ENCODE data around the gene RELN.
"Not testable (repeated sequence)": the region's sequence is repeated elsewhere in the genome, so short reads cannot be mapped to it uniquely, and the experiment has no call there.

Gene RELN

DNA sequence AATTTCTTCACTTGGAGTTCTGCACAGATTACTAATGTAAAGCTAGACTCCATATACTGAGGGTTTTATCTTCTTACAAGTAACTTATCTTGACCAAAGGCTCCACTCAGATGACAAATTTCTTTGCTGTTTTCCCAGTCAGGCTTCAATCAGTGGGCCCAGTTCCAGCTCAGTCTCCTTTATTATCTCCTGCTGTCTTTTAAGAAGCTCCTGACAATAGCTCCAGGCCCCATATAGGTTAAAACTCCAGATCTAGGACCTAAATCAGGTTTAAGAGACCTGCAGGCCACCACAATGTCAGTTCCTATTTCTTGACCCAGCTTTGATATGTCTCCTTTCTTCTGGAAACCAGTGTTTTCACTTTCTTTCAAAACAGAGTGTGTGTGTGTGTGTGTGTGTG, 165.2 kb downstream of the RELN start:
- DNase-seq: no peak

DNA sequence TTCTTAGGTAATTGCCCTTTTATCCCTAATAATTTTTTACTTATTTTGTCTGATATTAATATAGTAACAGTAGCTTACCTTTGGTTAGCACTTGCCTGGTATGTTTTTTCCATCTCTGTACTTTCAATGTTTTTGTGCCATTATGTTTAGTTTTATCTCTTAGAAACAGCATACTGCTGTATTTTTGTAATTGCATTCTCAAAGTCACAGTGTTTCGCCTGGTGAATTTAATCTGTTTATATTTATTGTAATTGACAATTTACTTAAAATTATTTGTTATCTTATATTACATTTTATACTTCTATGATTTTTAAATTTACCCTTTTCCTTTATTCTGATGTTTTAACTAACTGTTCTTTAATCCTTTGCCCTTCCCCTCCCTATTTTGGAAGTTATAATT, 166.4 kb downstream of the RELN start:
- DNase-seq: no peak

DNA sequence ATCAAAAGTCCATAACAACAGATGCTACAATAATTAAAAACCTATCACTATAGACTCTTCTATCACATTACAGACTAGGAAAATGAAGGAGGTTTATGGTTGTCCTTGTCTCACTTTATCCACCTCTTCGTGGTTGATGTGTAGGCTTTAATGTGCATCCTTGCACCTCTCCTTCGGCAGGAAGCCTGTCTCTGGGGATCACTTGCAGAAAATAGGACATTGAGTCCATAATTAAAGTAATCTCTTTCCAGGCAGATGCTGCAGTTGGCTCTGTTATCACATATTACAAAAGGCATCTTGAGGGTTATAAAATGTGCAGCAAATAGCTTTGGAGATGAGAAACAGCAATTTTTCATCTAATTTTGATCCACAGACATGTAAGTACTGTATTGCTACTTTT, 168.4 kb downstream of the RELN start:
- peak; percentile 3 for DNase-seq

DNA sequence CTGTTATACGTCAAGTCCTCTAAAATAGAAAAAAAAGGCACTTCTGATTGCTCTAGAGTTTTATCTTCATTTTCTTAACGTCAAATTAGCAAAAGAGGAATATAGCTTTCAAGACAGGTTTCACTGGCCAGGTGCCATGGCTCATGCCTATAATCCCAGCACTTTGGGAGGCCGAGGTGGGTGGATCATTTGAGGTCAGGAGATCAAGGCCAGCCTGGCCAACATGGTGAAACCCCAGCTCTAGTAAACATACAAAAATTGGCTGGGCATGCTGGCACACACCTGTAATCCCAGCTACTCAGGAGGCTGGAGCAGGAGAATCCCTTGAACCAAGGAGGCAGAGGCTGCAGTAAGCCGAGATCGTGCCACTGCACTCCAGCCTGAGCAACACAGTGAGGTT, 173.5 kb downstream of the RELN start:
- not testable (repeated sequence) for DNase-seq

DNA sequence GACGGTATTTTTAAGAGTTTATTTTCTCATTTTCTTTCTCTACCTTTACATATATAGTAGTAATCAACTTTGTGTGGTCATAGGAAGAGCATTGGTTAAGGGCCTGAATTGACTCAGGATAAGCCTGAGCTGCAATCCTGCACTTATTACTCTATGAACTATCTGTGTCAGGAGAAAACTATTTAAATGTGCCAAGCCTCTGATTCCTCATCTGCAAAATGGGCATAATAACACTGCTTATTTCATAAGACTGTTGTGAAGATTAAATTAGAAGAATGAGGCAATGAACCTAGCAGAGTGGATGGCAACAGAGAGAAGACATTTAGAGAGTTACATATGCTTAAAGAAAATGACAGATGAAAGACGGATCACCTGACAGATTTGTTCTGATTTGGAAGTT, 175.5 kb downstream of the RELN start:
- DNase-seq: no peak

DNA sequence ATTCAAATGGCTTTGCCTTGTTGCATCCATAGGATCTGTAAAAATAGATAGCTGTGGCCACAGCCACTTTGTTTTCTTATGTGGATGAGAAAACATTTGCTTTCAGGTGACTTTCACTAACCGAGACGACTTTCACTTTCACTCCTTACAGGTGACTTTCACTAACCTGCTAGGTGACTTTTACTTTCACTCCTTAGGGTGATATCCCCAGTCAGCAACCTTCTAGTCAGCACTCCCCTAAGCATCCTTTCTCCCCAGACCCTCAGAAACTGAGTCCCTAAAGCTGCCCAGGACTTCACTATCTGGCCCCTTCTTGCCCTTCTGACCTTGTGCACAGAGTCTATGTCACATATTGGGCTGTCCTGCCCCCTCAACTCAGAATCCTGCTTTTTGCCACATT, 177.5 kb downstream of the RELN start:
- peak; percentile 25 for DNase-seq

DNA sequence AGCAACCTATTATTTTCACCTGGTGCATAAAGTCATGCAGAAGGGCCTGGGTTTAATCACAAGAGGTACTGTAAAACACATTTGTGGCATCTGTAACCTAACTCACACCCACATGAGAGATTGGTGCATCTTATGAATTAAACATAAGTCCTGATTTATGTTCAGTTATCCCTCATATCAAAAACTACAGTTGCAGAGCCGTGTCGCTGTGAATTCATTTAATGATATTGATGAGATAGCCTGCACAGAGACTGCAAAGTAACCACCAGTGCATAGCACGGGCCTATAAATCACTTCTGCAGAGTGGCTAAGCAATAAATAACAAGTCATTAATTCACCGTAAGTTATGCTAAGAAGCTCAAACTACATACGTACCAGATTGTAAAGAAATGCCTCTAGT, 178.2 kb downstream of the RELN start:
- no peak for DNase-seq

DNA sequence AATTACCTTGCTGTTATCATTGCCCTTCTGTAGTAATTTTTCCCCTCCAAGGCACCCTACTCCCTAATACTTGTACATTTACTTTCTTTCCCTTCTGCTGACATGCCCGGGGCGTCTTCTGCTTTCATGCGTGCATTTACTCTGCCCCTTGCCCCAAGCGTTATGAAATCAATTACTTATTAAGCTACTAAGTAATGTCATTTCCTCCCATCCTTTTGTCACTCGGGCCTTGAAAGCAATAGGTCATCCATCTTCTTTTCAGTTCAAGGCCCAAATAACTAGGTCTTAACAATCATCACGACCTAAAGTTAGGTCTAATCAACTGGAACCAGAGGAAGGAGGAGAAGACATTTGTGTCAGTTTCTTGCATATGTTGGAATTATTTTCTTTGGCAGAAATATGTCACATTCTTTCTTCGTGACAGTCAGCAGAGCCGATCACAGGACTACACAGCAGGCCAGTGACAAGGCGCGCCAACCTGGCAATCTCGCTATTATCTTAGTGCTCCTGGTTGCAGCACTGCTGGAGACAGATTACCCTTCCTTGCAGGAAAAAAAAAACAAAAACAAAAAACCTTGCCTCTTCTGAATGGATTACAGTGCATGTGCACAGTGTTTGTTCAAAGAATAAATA, 179.2 kb downstream of the RELN start:
- no peak for DNase-seq

DNA sequence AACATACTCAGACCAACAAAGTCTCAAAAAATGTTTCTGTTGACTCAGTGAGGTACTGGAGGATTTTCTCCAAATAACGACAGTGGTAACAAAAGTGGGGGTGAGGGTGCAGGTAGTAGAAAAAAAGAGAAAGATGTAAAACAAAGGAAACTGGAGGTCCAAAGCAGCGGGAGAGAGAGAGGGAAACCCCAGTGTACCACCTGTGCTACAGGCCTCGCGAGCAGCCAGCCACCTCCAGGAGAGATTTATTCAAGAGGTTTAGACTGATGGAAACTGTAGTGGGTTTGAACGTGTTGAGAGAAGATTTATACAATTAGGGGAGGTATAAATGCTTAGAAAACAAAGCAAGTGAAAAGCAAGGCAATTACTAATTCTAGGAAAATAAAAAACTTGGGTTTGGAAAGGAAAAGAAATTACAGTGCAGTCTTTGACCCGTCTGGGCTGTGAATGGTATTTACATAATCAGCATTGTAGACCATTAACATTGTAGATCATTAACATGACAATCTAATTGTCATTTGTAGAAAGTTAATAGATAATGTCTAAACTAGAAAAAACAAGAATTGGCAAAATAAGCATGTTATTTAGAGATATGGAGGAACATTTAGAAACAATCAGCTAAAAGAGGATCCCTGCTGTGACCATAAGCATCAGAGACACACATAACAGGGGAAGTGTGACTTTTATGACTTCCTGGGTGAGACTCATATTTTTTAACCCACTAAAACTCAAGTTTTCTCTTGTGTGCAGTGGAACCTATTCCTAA, 180.0 kb downstream of the RELN start:
- DNase-seq: no peak

DNA sequence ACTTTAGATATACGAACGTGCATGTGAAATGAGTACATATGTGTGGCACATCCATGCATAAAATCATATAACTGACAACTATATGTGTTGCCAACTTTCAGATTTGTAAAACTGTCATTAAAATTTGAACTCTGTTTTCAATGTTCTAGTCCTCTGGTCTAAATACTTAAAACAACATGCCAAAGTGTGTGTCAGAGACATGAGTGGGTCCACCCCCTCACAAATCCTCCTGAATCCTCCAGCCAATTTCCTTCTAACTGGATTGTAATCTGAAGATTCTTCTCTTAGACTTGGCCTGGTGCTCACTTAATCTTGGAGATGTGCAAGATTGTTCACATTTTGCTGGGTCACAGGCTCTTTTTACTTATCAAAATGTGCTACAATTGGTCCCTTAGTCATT, 184.1 kb downstream of the RELN start:
- no peak for DNase-seq

DNA sequence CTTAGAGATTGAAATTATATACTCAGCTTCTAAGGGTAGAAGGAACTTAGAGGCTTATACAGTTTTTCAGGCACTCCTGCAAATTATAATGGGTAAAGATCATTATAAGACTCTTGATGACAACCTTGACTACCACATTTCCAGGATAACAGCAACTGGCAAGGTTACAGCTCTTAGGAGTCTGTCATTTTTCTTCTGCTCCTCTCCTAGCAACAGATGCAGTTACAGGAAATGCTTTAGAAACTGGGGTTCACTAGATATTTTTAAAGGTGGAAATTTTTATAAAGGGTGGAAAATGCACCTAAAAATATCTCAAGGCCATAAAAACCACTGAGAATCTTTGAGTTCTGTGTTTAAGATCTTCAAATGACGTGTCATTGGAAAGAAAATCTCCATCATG, 185.8 kb downstream of the RELN start:
- DNase-seq: peak; percentile 20

DNA sequence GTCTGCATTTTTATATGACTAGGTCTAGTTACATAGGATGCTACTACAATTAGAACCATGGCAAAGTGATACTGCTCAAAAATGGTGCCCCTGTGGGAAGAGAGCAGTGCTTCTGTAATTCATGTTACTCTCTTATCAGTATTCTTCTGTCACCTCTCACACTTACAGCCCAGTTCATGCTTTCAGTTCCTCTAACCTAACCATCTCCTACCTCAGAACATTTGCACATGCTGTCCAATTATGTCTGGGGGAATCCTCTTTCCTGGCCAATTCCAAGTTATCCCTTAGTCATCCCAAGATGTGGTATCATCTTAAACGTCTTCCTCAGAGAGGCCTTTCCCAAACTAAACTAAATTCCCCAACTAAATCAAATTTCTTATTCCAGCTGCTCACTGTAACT, 190.2 kb downstream of the RELN start:
- DNase-seq: no peak

DNA sequence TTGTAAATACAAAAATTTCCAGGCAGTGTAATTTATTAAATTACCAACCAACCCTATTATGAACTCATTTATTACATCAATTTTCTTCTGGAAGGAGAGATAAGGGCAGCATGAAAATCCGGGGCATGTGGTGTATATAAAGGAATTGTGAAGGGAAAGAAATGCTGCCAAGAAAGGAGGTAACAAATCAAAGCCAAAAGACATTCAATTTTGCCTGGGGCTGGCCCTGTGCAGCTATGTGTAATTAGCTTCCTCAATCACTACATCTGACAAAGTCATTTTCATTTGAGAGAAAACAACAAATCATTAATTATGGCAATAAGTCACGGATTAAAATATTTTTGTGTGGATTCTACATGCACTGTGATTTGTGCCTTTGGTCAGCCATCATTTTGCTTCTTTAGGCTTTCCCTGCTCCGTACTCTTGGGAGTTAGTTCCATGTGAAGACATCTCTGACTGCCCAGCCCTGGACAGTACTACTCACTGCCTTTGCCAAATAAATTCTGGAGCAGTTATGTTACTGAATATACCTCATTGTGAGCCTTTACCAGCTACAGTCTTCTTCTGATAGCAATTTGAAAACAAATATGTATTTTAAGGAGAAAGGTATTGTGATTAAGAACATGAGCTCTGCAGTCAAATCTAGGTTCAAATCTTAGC, 191.7 kb downstream of the RELN start:
- DNase-seq: peak; percentile 18

DNA sequence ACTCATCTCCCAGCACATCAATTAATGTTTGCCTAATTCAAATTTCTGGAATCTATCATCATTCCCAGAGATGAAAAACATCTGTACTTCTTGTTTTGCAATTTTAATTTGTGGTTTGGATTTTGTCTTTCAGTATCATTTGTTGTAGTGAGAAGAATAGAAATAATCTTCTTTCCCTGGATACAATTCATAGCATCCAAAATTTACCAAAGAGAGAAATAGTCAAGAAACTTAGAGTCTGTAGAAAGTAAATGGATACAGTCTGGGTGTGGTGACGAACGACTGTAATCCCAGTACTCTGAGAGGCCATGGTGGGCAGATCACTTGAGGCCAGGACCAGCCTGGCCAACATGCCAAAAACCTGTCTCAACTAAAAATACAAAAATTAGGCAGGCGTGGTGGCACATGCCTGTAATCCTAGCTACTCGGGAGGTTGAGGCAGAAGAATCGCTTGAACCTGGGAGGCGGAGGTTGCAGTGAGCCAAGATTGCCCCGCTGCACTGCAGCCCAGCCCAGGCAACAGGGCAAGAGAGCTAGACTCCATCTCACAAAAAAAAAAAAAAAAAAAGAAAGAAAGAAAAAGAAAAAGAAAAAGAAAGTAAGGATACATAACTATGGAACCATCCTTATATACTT, 193.0 kb downstream of the RELN start:
- no peak for DNase-seq

DNA sequence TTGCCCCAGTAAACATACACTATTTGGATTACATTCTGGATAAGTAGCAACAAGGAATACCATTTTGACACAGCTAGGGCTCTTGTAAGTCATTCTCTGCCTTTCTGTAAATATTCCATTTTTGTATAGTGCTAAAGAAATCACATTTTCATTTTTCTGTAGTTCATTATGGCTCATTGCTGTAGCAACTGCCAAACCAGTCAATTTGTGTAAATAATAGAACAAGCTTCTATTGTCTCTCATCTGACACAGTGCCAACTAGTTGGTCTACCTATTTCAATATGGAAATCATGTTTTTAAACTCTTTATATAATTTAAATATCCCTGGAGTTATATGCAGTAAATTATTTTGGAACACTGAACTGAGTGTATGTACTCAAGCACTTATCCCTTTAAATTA, 193.7 kb downstream of the RELN start:
- DNase-seq: peak; percentile 81

DNA sequence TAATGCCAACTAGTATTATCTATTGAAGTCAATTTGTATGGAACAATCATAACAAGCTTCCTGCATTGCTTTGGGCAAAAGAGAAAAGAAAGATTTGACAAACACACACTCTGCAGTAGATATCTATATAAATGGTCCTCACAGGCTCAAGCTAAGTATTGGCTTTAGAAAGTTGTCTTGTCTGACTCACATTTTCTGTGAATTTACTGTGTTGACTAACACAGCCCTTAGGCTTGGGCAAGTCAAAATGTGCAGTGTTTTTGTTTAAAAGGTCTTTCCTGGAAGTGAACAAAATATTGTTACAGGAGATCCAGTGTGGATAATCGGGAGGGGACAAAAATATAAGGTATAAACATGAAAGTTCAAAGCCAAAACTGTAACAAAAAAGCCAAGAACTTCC, 194.4 kb downstream of the RELN start:
- no peak for DNase-seq

DNA sequence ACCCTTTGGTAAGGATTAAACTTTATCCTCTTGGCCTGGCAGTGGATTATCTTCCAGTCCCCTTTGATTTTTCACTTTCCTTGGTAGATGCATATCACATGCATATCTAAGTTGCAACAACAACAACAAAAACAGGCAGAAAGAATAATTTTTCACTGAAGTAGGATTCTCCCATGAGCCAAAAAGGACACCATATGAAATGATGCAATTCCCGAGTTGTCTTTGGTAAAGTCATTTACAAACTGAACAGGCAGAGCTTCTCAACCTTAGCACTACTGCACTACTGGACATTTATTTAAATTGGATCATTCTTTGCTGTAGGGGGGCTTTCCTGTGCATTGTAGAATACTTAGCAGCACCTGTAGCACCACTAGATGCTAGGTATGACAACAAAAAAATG, 195.0 kb downstream of the RELN start:
- no peak for DNase-seq

DNA sequence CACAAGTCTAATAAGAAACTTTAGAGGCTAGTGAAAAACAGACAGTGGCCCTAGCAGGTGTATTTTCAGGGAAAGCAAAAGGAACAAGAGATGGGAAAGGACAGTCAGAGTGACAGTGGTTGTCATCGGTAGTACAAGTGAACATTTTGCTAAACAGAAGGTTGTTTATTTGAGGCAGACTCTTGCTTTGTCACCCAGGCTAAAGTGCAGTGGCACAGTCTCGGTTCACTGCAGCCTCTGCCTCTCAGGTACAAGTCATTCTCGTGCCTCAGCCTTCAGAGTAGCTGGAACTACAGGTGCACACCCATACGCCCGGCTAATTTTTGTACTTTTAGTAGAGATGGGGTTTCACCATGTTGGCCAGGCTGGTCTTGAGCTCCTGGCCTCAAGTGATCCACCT, 195.8 kb downstream of the RELN start:
- no peak for DNase-seq

DNA sequence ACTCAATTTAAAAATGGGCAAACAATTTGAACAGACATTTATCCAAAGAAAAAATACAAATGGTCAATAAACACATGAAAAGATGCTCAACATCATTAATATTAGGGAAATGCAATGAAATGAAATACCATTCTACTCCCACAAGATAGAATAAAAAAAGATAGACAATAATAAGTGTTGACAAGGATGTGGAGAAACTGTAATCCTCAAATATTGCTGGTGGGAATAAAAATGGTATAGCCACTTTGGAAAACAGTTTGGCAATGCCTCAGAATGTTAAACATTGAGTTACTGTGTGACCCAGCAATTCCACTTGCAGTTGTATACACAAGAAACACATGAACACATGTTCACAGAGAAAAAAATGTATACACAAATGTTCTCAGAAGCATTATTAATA, 197.6 kb downstream of the RELN start:
- no peak for DNase-seq

DNA sequence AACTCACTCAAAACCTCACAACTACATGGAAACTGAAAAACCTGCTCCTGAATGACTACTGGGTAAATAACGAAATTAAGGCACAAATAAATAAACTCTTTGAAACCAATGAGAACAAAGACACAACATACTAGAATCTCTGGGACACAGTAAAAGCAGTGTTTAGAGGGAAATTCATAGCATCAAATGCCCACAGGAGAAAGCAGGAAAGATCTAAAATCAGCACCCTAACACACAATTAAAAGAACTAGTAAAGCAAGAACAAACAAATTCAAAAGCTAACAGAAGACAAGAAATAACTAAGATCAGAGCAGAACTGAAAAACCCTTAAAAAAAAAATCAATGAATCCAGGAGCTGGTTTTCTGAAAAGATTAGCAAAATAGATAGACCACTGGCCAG, 202.4 kb downstream of the RELN start:
- DNase-seq: not testable (repeated sequence)

DNA sequence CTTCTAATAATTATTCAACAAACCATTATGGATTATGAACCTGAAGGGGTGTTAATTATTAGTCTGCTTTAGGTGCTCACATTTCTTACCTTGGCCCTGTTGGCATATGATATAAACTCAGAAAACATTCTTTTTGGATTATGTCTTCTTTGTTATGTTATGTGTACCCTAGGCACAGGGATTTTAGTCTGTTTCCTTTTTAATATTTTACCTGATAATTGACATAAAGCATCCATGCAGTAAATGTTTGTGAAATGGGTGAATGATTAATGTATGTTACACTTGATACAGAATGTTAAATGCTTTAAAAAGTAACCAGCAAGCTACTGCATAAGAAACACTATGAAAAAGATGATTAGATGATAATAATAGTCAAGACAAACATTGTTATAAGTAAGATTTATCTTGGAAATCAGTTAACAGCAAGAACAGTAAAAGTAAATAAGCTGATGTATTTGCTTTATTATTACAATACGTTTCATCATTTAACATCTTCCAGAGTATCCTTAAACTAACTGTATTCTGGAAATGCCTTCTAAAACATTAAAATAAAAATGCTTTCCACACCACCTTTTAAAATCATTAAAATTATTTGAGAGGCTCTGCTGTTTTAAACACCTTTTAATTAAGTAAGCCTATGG, 204.7 kb downstream of the RELN start:
- DNase-seq: no peak

DNA sequence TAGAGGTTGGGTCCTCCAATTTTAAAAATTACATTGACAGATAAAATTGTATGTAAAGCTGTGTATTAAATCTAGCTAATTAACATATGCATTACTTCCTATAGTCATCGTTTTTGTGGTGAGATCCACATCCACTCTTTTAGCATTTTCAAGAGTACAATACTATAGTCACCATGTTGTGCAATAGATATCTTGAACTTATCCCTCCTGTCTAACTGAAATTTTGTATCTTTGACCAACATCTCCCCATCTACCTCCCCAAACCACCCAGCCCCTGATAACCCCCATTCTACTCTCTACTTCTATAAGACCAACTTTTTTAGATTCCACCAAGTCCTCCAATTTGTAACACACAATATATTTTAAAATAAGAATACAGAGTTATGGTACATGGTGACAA, 208.0 kb downstream of the RELN start:
- DNase-seq: no peak

DNA sequence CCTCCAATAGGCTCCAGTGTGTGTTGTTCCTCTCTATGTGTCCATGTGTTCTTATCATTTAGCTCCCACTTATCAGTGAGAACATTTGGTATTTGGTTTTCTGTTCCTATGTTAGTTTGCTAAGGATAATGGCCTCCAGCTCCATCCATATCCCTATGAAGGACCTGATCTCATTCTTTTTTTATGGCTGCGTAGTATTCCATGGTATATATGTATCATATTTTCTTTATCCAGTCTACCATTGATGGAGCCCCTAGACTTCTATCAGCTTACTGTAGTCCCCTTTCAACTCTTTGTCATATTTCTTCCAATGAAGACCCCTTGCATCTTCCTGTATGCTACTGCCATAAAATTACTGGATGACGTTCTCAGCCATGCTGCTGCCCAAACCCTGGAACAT, 208.9 kb downstream of the RELN start:
- DNase-seq: not testable (repeated sequence)

All from COR-L47 (cell line).